NCI-H510A (cell line): ENCODE results near the gene UPK3BL2.
"Not testable (repeated sequence)": the region's sequence is repeated elsewhere in the genome, so short reads cannot be mapped to it uniquely, and the experiment has no call there.

Source experiments
- DNase-seq: peaks from one replicate; lab custom pipeline; 2025; lab: John Stamatoyannopoulos, UW

The UPK3BL2 gene

GRCh38 chr7:102543596-102543995, at the start of gene UPK3BL2:
TSS of gene UPK3BL2 (minus strand) at chr7:102543696. CDS start at chr7:102543636, 60 bp downstream.
- DNase-seq, result not testable (repeated sequence)

DNA sequence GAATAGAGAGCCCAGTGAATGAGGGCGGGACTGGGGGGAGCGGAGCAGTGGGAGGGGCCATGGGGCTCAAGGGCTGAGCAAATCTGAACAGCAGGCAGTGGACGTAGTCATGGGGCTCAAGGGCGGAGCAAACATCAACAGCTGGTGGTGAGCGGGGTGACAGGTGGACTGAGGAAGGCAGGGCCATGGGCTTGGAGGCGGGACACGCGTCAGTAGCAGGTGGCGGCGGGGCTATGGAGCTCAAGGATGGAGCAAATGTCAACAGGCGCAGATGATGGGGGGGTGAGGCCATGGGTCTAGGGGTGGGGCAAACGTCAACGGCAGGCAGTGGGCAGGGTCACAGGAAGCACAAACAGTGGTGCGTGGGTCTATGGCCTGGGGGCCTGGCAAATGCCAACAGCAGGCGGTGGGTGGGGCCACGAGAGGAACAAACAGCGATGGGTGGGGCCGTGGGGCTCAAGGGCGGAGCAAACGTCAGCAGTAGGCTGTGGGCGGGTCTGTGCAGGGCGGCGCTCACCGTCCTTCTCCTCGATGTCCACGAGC, 49.1 kb upstream of the UPK3BL2 start:
- not testable (repeated sequence) for DNase-seq

- not testable (repeated sequence) for DNase-seq
Observed at GRCh38 chr7:102589857-102590256, 46.4 kb upstream of the UPK3BL2 start.

GRCh38 chr7:102583495-102583894, 40.0 kb upstream of the UPK3BL2 start:
- DNase-seq, result not testable (repeated sequence)

DNA sequence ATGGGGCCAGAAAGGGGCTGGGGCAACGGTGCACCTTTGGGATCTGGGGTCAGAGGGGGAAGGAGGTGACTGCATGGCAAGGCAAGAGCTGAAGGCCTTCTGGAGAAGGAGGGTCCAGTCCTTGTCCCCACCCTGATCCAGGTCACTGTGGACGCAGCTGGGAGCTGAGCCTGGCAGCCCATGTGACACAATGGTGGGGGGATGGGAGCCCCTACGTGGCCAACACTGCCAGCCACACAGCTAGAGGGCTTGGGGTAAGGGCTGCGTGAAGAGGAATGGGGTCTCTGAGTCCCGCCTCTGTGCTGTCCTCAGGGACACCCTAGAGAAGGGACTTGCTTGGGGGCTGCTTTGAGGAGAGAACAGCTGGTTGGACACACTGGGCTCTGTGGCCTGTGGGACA, 38.2 kb upstream of the UPK3BL2 start:
- DNase-seq, result not testable (repeated sequence)

DNA sequence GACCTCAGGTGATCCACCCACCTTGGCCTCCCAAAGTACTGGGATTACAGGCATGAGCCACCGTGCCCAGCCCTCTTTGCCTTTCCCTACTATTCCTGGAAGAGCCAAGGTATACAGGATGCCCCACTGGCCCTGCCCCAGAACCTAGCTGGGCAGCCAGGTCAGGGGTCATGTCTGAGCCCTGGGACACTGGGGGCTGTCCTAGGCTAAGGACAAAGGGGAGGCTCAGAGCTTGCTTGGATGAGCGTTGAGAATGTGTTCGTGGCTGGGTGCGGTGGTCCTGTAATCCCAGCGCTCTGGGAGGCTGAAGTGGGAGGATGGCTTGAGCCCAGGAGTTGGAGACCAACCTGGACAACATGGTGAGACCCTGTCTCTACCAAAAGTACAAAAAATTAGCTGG, 35.0 kb upstream of the UPK3BL2 start:
- not testable (repeated sequence) for DNase-seq

DNA sequence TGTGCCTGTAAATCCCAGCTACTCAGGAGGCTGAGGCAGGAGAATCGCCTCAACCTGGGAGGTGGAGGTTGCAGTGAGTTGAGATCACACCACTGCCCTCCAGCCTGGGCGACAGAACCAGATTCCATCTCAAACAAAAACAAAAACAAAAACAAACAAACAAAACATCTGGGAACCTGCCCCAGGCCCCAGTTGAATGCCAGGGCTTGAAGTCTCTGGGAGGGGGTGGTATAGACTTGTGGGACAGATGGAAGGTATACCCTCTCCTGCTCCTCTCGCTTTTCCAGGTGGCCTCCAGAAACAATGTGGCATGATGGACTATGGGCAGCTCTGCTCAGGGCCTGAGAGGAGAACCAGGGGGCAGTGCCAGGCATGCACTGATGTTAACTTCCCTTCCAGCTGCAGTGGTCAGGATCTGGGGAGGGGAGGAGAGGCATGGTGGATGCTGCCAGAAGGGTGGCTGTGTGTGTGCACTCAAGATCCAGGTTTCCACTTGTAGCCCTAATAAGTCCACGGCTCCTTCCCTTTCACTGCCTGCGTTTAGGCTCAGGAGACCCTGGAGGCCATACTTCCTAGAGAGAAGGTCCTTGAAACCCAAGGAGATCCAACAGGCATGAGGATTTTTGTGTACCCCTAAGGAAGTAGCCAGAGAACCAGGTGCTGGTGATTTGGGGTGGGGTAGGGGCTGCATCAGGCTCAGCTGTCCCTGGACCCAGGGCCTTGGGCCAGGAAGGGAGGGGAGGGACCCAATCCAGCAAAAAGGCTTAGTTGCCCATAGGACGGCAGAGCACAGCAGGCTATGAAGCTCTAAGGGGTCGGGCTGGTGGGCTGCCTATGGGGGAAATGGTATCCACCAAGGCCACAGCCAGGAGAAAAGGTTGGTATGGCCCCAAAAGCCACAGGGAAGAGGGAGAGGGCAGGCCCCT, 34.1 kb upstream of the UPK3BL2 start:
- not testable (repeated sequence) for DNase-seq

DNA sequence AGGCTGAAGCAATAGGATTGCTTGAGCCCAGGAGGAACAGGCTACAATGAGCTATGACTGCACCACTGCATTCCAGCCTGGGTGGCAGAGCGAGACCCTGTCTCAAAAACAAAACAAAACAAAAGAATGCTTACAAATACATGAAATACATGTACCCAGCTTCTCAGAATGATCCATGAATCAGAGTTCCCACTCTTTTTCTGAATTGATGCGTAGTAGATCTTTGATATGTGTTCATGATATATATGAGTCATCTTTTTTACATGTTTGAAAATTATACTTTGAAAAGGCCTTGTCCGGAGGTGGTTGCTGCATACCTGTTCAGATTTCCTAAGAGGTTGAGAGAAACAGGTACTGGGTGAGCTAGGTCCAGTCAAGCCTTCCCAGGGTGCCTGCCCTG, 32.9 kb upstream of the UPK3BL2 start:
- DNase-seq, result not testable (repeated sequence)

DNA sequence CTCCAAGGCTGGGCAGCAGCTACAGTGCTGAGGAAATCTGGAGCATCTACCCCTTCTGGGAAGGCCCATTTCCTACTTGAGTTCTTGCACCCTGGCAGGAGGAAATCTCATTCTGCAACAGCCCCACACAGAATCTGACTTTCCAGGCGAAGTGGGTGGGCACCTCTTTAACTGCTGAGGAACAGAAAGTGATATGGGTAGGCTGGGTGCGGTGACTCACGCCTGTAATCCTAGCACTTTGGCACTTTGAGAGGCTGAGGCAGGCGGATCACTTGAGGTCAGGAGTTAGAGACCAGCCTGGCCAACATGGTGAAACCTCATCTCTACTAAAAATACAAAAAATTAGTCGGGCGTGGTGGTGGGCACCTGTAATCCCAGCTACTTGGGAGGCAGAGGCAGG, 31.1 kb upstream of the UPK3BL2 start:
- not testable (repeated sequence) for DNase-seq

GRCh38 chr7:102572261-102573239, 29.1 kb upstream of the UPK3BL2 start, which contains the start of gene POLR2J3:
TSS of gene POLR2J3 (minus strand) at chr7:102572583. CDS start at chr7:102572521, 62 bp downstream.
- not testable (repeated sequence) for DNase-seq

DNA sequence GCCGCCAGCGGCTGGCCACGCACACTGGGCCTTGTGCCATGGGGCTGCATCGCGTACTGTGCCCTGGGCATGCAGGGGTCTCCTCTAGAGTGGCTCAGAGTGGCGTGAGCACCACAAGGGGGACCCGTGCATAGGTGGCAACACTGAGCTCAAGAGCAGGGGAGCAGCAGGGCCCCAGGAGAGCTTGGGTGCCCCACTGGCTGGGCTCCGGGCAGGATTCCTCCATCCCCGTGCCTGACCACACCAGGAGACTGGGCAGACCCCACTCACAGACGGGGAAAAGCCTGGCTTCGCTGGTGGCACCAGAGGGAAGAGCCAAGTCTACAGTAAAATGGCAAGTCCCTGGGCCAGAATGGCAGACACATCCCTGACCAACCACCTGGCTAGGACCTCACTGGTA, 25.1 kb upstream of the UPK3BL2 start:
- DNase-seq, result not testable (repeated sequence)

- not testable (repeated sequence) for DNase-seq
Observed at GRCh38 chr7:102550808-102551422, 7.4 kb upstream of the UPK3BL2 start, which contains the start of gene SPDYE2. TSS of gene SPDYE2 (plus strand) at chr7:102551226. CDS start at chr7:102553256, 2,030 bp downstream.

DNA sequence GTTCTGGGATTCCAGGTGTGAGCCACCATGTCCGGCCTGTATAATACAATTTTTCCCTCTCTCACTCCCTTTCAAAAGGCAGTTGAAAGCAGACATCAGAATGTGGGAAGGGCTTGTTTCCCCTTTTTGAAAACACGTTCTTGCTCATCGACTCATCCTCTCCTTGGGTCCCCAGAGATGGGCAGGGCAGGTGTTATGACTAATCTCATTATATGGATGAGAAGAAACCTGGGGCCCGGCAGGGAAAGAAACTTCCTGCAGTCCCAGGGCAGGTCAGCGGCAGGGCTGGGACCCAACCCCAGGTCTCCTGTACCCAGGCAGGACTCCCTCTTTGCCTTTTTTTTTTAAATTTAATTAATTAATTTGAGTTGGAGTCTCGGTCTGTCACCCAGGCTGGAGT, 2.9 kb upstream of the UPK3BL2 start:
- not testable (repeated sequence) for DNase-seq

- DNase-seq, result not testable (repeated sequence)
Observed at GRCh38 chr7:102545288-102545687, 1.8 kb upstream of the UPK3BL2 start.

DNA sequence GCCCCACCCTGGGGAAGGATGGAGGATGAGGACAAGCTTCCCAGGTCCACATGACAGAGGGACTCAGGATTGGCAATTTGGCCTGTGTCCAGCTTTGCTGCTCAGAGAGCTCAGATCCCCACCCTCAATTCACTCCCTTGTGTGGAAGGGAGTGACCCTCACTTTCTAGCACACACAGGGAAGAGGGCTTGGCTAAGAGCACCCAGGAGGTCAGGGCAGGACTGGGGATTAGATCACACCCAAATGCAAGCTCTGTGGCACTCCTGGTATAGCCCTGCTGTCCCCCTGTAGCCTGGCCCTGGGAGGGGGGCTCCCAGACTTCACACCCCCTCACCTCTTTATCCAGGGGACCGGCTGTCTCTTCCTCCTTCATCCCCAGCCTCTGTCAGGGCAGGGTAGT, 876 bp upstream of the UPK3BL2 start:
- DNase-seq, result not testable (repeated sequence)

- DNase-seq, result not testable (repeated sequence)
Observed at GRCh38 chr7:102542771-102543170, 725 bp downstream of the UPK3BL2 start.

GRCh38 chr7:102542083-102542482, 1.4 kb downstream of the UPK3BL2 start:
- not testable (repeated sequence) for DNase-seq

GRCh38 chr7:102540604-102541003, 2.9 kb downstream of the UPK3BL2 start:
- DNase-seq, result not testable (repeated sequence)

DNA sequence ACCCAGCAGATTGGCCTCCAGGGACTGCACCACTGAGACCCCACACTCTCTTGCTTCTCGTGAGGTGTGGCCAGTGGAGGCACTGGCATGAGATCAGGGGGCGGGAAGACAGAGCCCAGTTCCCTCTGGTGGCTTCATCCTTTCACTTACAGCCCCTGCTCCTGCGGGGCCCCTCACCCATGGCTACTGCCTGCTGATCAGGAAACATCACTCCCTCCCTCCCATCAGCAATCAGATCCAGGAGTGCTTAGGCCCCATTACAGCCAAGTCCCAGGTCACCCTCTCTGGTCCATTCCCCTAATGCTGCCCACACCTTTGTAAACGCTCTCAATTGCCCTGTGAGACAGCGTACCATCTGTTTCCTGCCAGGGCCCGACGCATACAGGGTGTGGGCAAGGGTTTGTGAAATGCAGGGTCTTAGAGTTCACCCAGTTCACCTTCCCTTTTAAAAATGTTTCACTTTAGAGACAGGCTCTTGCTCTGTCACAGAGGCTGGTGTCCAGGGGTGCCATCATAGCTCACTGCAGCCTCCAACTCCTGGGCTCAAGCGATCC, 8.4 kb downstream of the UPK3BL2 start:
- not testable (repeated sequence) for DNase-seq

DNA sequence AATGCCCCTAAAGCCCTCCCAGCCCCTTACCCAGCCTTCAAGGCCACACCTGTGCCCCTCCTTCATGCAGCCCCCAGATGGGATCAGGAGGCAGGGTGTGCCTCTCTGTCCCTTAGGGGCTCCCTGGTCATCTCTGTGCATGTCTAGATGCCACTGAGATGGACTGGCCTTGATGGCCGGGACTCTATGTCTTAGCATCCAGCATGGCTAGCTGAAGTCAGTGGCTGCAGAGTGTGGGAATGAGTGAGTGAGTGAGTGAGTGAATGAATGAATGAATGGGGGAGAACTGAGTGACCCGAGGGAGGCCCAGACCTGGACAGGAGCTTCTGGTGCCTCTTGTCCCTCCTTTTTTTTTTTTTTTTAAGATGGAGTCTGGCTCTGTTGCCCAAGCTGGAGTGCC, 11.4 kb downstream of the UPK3BL2 start:
- not testable (repeated sequence) for DNase-seq

- not testable (repeated sequence) for DNase-seq
Observed at GRCh38 chr7:102531583-102531982, 11.9 kb downstream of the UPK3BL2 start.
